Glutamatergic neuron (in vitro differentiated cells): ENCODE results near the gene FMO1. TPM values are rescaled to one million over a fixed set of nuclear protein-coding genes. Genes with fewer than 3 reads are reported as not detected.

Experiments used
- DNase-seq: peaks from one replicate; pipeline ENCODE4 v3.0.0; 2022
- H3K27ac Mint-ChIP-seq: one replicate; pipeline ENCODE4 v1.8.0; 2020; ENCODE audit warnings: mild to moderate bottlenecking, mixed read lengths, inconsistent platforms; ENCODE audit not compliant: unreplicated experiment
- H3K27me3 Mint-ChIP-seq: one replicate; pipeline ENCODE4 v1.8.0; 2020; ENCODE audit warnings: mild to moderate bottlenecking, moderate library complexity, mixed read lengths, inconsistent platforms; ENCODE audit not compliant: unreplicated experiment
- H3K36me3 Mint-ChIP-seq: one replicate; pipeline ENCODE4 v1.8.0; 2020; ENCODE audit warnings: mild to moderate bottlenecking, mixed read lengths, inconsistent platforms; ENCODE audit not compliant: unreplicated experiment
- H3K4me1 Mint-ChIP-seq: one replicate; pipeline ENCODE4 v1.8.0; 2020; ENCODE audit warnings: mild to moderate bottlenecking, low read depth, mixed read lengths, inconsistent platforms; ENCODE audit not compliant: unreplicated experiment
- H3K4me3 Mint-ChIP-seq: one replicate; pipeline ENCODE4 v1.8.0; 2020; ENCODE audit warnings: mild to moderate bottlenecking, mixed read lengths, inconsistent platforms; ENCODE audit not compliant: unreplicated experiment
- H3K9me3 Mint-ChIP-seq: one replicate; pipeline ENCODE4 v1.8.0; 2020; ENCODE audit warnings: mild to moderate bottlenecking, moderate library complexity, mixed read lengths, inconsistent platforms; ENCODE audit not compliant: unreplicated experiment
- total RNA-seq: library from RNA; stranded (reverse); fragmentation: NEBNext Ultra II Directional; extraction: Animal tissue kit (Norgen Biotek cat#: 25700); gene quantifications from one replicate; pipeline ENCODE4 v1.2.1, GENCODE V29; 2021; ENCODE audit not compliant: unreplicated experiment
- TF ChIP-seq, protein P1 (sequence below): fragments of 200-600 bp; sonication (generic); IDR thresholded peaks from one replicate; pipeline ENCODE4 v1.5.0; 2021; ENCODE audit not compliant: partially characterized antibody, unreplicated experiment

The FMO1 gene
- total RNA-seq, 1 donor from 2014 or later: not detected

DNA sequence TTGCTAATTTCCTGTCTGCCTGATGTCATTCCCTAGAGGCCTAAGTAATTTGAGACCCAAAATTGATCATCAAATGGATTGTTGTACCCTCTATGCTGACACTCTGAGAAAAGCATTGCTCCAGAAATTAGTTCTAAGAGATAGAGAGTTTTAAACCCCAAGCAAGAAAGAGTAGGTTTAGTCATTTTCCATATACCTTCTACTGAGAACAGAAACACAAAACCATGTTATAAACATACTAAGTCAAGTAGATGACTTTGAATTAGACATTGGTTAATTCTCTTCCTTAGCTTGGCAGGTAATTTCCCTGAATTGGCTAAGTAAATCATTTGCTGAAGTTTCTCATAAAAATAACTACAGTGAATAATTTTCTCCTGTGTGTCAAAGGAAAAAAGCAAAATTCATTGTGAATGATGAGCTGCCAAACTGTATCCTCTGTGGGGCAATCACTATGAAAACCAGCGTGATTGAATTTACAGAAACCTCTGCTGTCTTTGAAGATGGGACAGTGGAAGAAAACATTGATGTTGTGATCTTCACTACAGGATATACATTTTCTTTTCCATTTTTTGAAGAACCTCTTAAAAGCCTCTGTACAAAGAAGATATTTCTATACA lies 85.8 kb downstream of the FMO1 start:
- no peaks in the 10 kb centered on the region for H3K9me3 Mint-ChIP-seq
- TF ChIP-seq, protein P1, sequence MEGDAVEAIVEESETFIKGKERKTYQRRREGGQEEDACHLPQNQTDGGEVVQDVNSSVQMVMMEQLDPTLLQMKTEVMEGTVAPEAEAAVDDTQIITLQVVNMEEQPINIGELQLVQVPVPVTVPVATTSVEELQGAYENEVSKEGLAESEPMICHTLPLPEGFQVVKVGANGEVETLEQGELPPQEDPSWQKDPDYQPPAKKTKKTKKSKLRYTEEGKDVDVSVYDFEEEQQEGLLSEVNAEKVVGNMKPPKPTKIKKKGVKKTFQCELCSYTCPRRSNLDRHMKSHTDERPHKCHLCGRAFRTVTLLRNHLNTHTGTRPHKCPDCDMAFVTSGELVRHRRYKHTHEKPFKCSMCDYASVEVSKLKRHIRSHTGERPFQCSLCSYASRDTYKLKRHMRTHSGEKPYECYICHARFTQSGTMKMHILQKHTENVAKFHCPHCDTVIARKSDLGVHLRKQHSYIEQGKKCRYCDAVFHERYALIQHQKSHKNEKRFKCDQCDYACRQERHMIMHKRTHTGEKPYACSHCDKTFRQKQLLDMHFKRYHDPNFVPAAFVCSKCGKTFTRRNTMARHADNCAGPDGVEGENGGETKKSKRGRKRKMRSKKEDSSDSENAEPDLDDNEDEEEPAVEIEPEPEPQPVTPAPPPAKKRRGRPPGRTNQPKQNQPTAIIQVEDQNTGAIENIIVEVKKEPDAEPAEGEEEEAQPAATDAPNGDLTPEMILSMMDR: no peak
- H3K4me3 Mint-ChIP-seq: no peak overlapping the region
- H3K27me3 Mint-ChIP-seq: no peaks in the 10 kb centered on the region
- no peaks in the 10 kb centered on the region for H3K4me1 Mint-ChIP-seq
- DNase-seq: no peak
- no peak overlapping the region for H3K27ac Mint-ChIP-seq
- H3K36me3 Mint-ChIP-seq: no peaks in the 10 kb centered on the region

Other genes starting within 250 kb of the FMO1 start
- not detected for gene FMO3, start 157.6 kb upstream of the FMO1 start, total RNA-seq
- not detected for gene FMO2, start 63.2 kb upstream of the FMO1 start, total RNA-seq
- 0.56 TPM for gene FMO4, start 65.7 kb downstream of the FMO1 start, total RNA-seq
- gene PRRC2C, start 237.0 kb downstream of the FMO1 start, total RNA-seq: 201 TPM